Measurements from ENCODE around the gene FILIP1L.

Gene FILIP1L

GRCh38 chr3:100042166-100042981, 71.9 kb downstream of the FILIP1L start:
- DNase-seq (ENCODE audit: low spot score): no peak

- no peak for DNase-seq (ENCODE audit: low spot score)
Observed at GRCh38 chr3:100041328-100041749, 73.0 kb downstream of the FILIP1L start.

- no peak for DNase-seq (ENCODE audit: low spot score)
Observed at GRCh38 chr3:100040451-100041225, 73.7 kb downstream of the FILIP1L start.

GRCh38 chr3:100039075-100039474, 75.2 kb downstream of the FILIP1L start:
- DNase-seq (ENCODE audit: low spot score): no peak

GRCh38 chr3:100033903-100034471, 80.3 kb downstream of the FILIP1L start:
- no peak for DNase-seq (ENCODE audit: low spot score)

- no peak for DNase-seq (ENCODE audit: low spot score)
Observed at GRCh38 chr3:100033184-100033583, 81.1 kb downstream of the FILIP1L start.

- DNase-seq (ENCODE audit: low spot score): no peak
Observed at GRCh38 chr3:100032243-100032642, 82.1 kb downstream of the FILIP1L start.

GRCh38 chr3:100030914-100031425, 83.3 kb downstream of the FILIP1L start:
- DNase-seq (ENCODE audit: low spot score): no peak

- no peak for DNase-seq (ENCODE audit: low spot score)
Observed at GRCh38 chr3:100030346-100030745, 84.0 kb downstream of the FILIP1L start.

- DNase-seq (ENCODE audit: low spot score): no peak
Observed at GRCh38 chr3:100029689-100030088, 84.6 kb downstream of the FILIP1L start.

GRCh38 chr3:100029052-100029451, 85.2 kb downstream of the FILIP1L start:
- DNase-seq (ENCODE audit: low spot score): no peak

- no peak for DNase-seq (ENCODE audit: low spot score)
Observed at GRCh38 chr3:100027321-100027720, 87.0 kb downstream of the FILIP1L start.

- DNase-seq (ENCODE audit: low spot score): no peak
Observed at GRCh38 chr3:100024520-100025303, 89.6 kb downstream of the FILIP1L start.

- DNase-seq (ENCODE audit: low spot score): no peak
Observed at GRCh38 chr3:100023595-100023994, 90.7 kb downstream of the FILIP1L start.

GRCh38 chr3:100023150-100023549, 91.2 kb downstream of the FILIP1L start:
- DNase-seq (ENCODE audit: low spot score): no peak

- no peak for DNase-seq (ENCODE audit: low spot score)
Observed at GRCh38 chr3:100022506-100022905, 91.8 kb downstream of the FILIP1L start.

GRCh38 chr3:100020876-100021644, 93.2 kb downstream of the FILIP1L start:
- DNase-seq (ENCODE audit: low spot score): no peak

GRCh38 chr3:100019719-100020118, 94.6 kb downstream of the FILIP1L start:
- no peak for DNase-seq (ENCODE audit: low spot score)

GRCh38 chr3:100018806-100019205, 95.5 kb downstream of the FILIP1L start:
- no peak for DNase-seq (ENCODE audit: low spot score)

GRCh38 chr3:100010087-100010417, 104.2 kb downstream of the FILIP1L start:
- DNase-seq (ENCODE audit: low spot score): no peak
